ENCODE results near the gene RAB40C. TPM values are rescaled to one million over a fixed set of nuclear protein-coding genes. Genes with fewer than 3 reads are reported as not detected.

The RAB40C gene
- total RNA-seq, 1 experiment from 2014 or later, result 19.9 TPM

GRCh38 chr16:574021-574760, 15.7 kb upstream of the RAB40C start:
- intact Hi-C loops (cut with micrococcal nuclease; ENCODE audit: unreplicated experiment), result no loop called here
- Histone ChIP-seq H3K4me3 (ENCODE audit: low read depth, low read length, poor library complexity, severe bottlenecking) (no peak overlapping the region), H3K36me3 (ENCODE audit: insufficient read depth, low read length, poor library complexity, severe bottlenecking) (no peaks in the 10 kb centered on the region), H3K4me1 (ENCODE audit: insufficient read depth, low read length, poor library complexity, severe bottlenecking) (no peaks in the 10 kb centered on the region), H3K27me3 (replicated peaks; ENCODE audit: insufficient read depth, low read depth, low read length, poor library complexity) (no peaks in the 10 kb centered on the region), H3K27ac (ENCODE audit: low read depth, low read length, poor library complexity, severe bottlenecking) (no peak overlapping the region), H3K9me3 (ENCODE audit: low read depth, low read length, poor library complexity, severe bottlenecking) (no peaks in the 10 kb centered on the region)
- TF ChIP-seq, protein P1, sequence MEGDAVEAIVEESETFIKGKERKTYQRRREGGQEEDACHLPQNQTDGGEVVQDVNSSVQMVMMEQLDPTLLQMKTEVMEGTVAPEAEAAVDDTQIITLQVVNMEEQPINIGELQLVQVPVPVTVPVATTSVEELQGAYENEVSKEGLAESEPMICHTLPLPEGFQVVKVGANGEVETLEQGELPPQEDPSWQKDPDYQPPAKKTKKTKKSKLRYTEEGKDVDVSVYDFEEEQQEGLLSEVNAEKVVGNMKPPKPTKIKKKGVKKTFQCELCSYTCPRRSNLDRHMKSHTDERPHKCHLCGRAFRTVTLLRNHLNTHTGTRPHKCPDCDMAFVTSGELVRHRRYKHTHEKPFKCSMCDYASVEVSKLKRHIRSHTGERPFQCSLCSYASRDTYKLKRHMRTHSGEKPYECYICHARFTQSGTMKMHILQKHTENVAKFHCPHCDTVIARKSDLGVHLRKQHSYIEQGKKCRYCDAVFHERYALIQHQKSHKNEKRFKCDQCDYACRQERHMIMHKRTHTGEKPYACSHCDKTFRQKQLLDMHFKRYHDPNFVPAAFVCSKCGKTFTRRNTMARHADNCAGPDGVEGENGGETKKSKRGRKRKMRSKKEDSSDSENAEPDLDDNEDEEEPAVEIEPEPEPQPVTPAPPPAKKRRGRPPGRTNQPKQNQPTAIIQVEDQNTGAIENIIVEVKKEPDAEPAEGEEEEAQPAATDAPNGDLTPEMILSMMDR (conservative IDR thresholded peaks at IDR 0.05; ENCODE audit: low read depth, low read length), result no peak
- TF ChIP-seq EZH2 (IDR thresholded peaks at IDR 0.05; ENCODE audit: borderline replicate concordance, low read depth, low read length, poor library complexity, severe bottlenecking), result no peak
- ChIA-PET CTCF (no interaction called here), POLR2A (ENCODE audit: low non-redundant PET) (no interaction called here)
- BruUV-seq (replicated peaks), result no TSS peak
- DNase-seq (ENCODE audit: low spot score), result no peak

GRCh38 chr16:575354-576196, 14.3 kb upstream of the RAB40C start:
- Histone ChIP-seq H3K27ac (ENCODE audit: low read depth, low read length, poor library complexity, severe bottlenecking) (no peak overlapping the region), H3K4me1 (ENCODE audit: insufficient read depth, low read length, poor library complexity, severe bottlenecking) (no peaks in the 10 kb centered on the region), H3K4me3 (ENCODE audit: low read depth, low read length, poor library complexity, severe bottlenecking) (no peak overlapping the region), H3K36me3 (ENCODE audit: insufficient read depth, low read length, poor library complexity, severe bottlenecking) (no peaks in the 10 kb centered on the region), H3K27me3 (replicated peaks; ENCODE audit: insufficient read depth, low read depth, low read length, poor library complexity) (no peaks in the 10 kb centered on the region), H3K9me3 (ENCODE audit: low read depth, low read length, poor library complexity, severe bottlenecking) (no peaks in the 10 kb centered on the region)
- no peak for TF ChIP-seq EZH2 (IDR thresholded peaks at IDR 0.05; ENCODE audit: borderline replicate concordance, low read depth, low read length, poor library complexity, severe bottlenecking)
- TF ChIP-seq, protein P1 (conservative IDR thresholded peaks at IDR 0.05; ENCODE audit: low read depth, low read length), result no peak
- no peak for DNase-seq (ENCODE audit: low spot score)
- POLR2A ChIA-PET (ENCODE audit: low non-redundant PET), result no interaction called here
- intact Hi-C loops (cut with micrococcal nuclease; ENCODE audit: unreplicated experiment), result no loop called here
- no TSS peak for BruUV-seq (replicated peaks)
- CTCF ChIA-PET, result no interaction called here

- POLR2A ChIA-PET (ENCODE audit: low non-redundant PET), result no interaction called here
Measured at GRCh38 chr16:576197-576822, 13.6 kb upstream of the RAB40C start.

More at GRCh38 chr16:576197-576822, 13.6 kb upstream of the RAB40C start:
- Histone ChIP-seq H3K9me3 (ENCODE audit: low read depth, low read length, poor library complexity, severe bottlenecking) (no peaks in the 10 kb centered on the region), H3K4me1 (ENCODE audit: insufficient read depth, low read length, poor library complexity, severe bottlenecking) (no peaks in the 10 kb centered on the region), H3K36me3 (ENCODE audit: insufficient read depth, low read length, poor library complexity, severe bottlenecking) (no peaks in the 10 kb centered on the region), H3K27me3 (replicated peaks; ENCODE audit: insufficient read depth, low read depth, low read length, poor library complexity) (no peaks in the 10 kb centered on the region), H3K4me3 (ENCODE audit: low read depth, low read length, poor library complexity, severe bottlenecking) (no peak overlapping the region), H3K27ac (ENCODE audit: low read depth, low read length, poor library complexity, severe bottlenecking) (no peak overlapping the region)
- CTCF ChIA-PET, result no interaction called here
- DNase-seq (ENCODE audit: low spot score), result no peak
- intact Hi-C loops (cut with micrococcal nuclease; ENCODE audit: unreplicated experiment), result no loop called here
- TF ChIP-seq, protein P1 (conservative IDR thresholded peaks at IDR 0.05; ENCODE audit: low read depth, low read length), result no peak
- no peak for TF ChIP-seq EZH2 (IDR thresholded peaks at IDR 0.05; ENCODE audit: borderline replicate concordance, low read depth, low read length, poor library complexity, severe bottlenecking)
- BruUV-seq (replicated peaks), result no TSS peak
